GM21825 (cell line): ENCODE measurements around the gene TTL.
A peak's percentile ranks its signal among the peaks of the same experiment; 100 is the strongest.
"Not testable (repeated sequence)": the region's sequence is repeated elsewhere in the genome, so short reads cannot be mapped to it uniquely, and the experiment has no call there.

Source experiments
- ATAC-seq: cut with Tn5 transposase; IDR thresholded peaks from one replicate; pipeline ENCODE4 v1.9.1; 2021; ENCODE audit warnings: mild to moderate bottlenecking, moderate library complexity; ENCODE audit not compliant: unreplicated experiment

Gene TTL

DNA sequence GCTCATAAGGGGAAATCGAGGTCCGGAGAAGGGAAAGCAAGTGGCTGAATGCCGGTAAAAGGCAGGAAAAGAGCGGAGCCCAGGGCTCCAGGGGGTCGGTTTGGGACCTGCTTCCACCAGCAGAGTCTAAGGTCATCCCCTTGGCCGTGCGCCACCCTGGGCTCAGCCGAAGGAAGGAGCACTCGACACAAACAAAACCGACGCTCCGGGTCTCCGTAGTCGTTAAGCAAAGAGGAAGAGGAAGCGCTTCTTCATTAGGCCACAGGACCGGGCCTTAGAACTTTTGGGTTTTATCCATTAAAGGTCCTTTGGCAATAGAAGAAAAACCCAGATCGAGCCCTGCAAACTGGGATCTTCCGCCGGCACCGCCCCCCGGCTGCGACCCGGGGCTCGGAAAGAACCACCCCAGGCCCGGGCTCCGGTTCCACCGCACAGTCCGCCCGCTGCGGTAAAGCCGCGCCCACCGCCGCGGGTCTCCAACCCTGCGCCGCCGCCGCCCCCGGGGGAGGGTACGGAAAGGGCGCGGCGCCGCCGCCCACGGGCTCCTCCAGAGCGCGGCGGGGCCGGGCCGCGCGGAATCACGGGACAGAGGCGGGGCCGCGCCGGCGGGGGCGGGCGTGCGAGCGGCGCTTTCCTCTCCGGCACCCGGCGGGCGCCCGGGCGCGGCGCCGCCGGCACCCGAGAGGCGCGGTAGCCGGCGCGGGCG lies at the start of gene TTL:
Gene TTL, plus strand, starts transcription at position 629 of the 706 bp plus-strand sequence. CDS start 189 bp downstream, outside the sequence.
- ATAC-seq = peak; percentile 67

DNA sequence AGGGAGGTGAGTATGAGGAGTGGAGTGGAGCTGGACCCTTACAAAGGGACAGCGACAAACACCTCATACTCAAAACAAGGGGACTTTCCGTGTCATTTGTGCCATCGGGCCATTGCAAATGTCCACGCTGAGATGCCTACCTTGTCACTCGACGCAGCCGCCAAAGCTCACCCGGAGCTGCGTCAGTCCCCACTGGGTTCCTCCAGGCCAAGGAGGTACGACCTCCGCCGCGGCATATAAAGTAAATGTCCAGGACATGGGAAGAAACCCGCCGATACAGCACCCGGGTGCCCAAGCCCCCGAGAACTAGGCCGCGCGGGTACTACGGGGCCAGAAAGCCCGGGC lies 49.6 kb upstream of the TTL start:
- not testable (repeated sequence) for ATAC-seq

- peak; percentile 33 for ATAC-seq
Observed at GRCh38 chr2:112432735-112433479, 49.0 kb upstream of the TTL start.

DNA sequence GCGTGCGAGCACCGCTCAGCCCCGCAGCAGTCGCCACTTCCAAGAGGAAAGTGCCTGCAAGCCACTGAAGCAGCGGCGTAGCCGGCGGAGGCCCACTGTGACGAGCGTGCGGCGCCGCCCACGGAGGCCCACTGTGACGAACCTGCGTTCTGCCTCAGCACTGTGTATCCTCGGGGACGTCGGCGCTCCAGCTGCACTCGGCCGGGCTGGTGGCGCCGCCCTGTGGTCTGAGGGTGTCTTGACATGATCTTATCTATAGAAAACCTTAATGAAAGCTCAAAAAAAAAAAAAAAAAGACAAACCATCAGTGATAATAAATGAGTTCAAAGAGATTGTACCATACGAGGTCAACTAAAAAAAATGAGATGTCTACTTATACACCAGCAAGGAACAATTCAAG lies 48.5 kb upstream of the TTL start, which contains the start of gene RGPD8:
Gene RGPD8, minus strand, starts transcription at position 166 of the 400 bp plus-strand sequence. CDS start 192 bp downstream, outside the sequence.
- ATAC-seq = peak; percentile 98

DNA sequence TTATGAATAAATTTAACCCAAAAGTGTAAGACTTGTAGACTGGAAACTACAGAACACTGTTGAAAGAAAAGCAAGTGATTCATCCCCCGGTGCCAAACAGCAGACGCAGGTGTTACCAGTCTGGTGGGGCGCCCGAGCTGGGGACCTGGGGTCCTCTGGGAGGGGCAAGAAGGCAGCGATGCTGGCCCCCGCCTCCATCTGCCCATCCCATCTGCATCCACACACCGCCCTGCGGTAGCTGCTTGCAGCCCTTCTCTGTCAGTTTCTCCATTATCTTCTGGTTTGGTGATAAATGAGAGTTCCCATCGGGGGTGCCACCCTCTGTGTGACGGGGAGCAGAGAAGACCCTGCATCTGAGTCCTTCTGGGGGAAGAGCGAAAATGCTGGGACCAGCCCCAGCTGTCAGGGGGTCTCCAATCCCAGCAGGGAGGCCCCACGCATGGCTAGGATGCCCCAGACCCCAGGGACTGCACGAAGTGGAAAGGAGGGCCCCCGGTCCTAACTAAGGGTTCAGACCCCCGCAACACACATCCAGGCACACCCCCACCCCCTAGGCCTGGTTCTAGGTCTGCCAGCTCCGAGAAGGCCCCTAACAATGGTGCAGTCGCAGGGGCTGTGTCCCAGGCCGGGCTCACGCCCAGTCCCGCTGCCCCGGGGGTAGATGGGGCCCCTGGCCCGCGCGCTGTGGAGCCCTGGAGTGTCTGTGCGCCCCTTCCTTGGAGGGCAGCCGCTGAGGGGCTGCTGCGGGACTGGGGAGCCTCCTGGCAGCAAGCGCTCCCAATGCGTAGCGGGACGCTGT lies 47.8 kb upstream of the TTL start:
- no peak for ATAC-seq

DNA sequence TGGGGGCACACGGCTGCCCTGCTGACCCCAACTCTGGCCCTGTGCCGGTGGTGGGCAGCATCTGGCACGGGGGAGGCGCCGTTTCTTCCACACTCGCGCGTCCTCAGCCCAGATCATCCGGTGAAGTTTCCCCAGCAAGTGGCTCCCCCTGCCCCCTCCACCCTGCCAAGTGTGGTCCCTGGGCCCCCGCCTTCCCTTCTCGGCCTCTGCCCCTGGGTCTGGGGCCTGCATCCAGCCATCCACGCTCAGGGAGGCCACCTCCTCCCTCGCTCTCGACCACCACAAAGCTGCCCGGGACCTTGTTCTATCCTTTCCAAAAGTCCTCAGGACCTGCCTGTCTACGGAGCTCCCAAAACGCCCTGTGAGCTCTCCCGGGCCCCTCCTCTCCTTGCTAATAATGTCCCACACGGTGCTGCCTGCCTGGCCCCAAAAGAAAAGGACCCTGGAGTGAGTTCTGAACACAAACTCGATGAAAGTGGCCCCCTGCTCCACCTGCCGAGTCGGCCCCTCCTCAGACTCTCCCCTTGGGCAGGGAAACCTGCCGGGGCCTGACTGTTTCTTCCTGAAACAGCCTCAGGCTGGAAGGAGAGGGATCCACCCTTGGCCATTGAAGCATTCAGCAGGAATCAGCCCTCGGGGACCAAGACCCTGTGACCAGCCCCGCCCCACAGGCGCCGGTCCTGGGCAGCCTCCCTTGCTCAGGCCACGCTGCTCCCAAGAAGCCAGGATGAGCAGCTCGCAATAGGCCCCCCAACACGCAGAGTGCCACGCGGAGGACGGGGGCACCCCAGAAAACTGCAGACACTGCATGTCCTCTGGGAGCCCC lies 46.9 kb upstream of the TTL start:
- ATAC-seq = not testable (repeated sequence)

DNA sequence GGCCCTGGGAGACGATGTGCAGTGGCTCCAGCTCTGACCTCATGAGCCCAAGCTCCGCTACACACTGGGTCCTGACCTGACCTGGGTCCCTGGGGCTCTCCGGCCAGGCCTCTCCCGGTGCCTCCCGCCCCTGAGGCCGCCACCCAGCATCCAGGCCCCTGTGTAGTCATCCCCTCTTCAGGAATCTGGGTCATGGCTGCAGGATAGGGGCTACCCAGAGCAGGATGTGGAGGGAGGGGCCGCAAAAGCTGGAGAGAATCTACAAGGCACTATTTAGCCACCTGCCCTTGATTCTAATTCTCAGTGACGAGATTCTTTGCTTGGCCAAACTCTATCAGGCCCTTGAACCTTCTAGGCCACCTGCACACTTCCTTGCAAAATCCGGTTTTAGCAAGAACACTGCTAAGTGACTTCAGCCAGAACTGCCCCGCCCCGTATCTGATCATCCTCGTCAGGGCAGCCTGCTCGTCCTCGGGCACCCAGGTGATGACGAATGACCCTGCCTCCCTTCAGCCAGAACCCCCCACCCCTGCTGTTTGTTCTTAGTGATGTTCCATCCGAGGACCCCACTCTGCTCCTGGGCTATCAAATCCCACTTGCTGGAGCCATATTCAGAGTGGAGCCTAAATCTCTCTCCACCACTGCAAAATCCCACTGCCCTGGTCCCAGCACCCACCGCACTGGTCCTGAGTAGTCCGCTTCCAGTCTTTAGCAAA lies 46.1 kb upstream of the TTL start:
- ATAC-seq = not testable (repeated sequence)

DNA sequence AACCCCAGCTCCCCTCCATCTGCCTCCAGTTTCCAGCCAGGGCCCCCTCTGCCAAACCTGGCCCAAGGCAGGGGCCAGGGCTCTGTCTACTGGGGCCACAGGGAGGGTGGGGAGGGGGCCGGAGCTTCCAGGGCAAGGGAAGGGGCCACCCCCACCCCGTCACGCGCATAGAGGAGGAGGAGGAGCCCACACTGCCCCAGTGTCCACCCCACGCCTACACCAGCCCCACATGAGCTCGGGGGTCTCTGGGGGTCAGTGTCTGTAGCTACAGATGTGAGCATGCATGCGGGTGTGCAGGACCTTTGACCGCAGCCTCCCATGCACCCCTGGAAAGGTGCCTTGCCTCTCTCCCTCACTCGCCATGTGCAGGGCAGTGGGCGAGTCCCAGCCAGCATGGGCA lies 45.0 kb upstream of the TTL start:
- not testable (repeated sequence) for ATAC-seq

DNA sequence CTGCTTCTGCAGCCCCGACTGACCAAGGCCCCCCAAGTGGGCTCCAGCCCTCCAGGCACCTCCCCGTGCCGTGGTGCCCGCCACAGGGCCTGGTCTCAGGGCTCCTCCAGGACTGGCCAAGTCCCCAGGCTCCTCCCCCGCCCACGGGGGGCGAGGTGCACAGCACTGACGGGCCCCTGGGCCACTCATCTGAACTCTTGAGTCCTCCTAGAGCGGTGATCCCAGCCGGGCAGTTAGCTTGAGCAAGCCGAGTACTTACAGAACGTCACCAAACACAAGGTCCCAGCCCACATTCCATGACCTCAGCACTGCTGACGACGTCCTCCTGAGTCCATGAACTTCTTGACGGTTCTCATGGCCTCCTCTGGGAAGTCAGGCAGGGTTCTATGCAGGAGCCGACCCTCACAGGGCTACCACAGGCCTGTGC lies 44.5 kb upstream of the TTL start:
- ATAC-seq = not testable (repeated sequence)

GRCh38 chr2:112438603-112439261 lies 43.2 kb upstream of the TTL start:
- not testable (repeated sequence) for ATAC-seq

DNA sequence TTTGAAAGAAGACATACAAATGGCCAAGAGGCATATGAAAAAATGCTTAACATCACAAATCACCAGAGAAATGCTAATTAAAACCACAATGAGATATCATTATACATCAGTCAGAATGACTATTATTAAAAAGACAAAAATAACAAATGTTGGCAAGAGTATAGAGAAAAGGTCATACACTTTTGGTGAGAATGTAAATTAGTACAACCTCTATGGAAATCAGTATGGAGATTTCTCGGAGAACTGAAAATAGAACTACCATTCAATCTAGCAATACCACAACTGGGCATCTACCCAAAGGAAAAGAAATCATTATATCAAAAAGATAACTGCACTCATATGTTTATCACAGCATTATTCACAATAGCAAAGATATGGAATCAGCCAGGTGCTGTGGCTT lies 37.7 kb upstream of the TTL start:
- ATAC-seq = not testable (repeated sequence)

DNA sequence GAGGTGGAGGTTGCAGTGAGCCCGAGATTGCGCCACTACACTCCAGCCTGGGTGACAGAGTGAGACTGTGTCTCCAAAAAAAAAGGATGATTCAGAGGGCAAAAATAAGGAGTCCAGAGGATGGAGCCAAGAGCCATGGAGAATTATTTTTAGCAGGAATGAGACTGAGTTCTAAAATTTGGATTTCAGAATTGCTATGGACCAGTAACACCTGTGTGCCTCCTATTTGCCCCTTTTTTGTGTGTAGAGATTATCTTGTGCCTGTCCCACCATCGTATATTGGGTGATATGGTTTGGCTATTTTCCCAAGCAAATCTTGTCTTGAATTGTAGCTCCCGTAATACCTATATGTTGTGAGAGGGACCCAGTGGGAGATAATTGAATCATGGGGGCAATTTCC lies 32.1 kb upstream of the TTL start:
- no peak for ATAC-seq

GRCh38 chr2:112451317-112451716 lies 30.6 kb upstream of the TTL start:
- no peak for ATAC-seq

GRCh38 chr2:112454586-112454985 lies 27.4 kb upstream of the TTL start:
- no peak for ATAC-seq

- ATAC-seq = no peak
Observed at GRCh38 chr2:112459372-112459771, 22.6 kb upstream of the TTL start.

- no peak for ATAC-seq
Observed at GRCh38 chr2:112462178-112462577, 19.8 kb upstream of the TTL start.

DNA sequence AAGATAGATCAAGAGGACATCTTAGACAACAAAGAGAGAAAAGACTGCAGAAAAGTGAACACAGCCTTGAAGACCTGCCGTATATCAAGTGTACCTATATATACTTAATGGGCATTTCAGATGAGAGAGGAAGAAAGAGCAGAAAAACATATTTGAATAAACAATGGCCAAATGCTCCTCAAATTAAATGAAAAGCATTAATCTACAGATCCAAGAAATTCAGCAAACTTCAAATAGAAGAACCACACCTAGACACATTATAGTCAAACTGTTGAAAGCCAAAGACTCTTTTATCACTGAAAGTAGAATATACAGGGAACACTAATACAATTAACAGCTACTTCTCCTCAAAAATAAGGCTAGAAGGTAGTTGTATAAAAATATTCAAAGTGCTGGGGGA lies 18.7 kb upstream of the TTL start:
- ATAC-seq = no peak

DNA sequence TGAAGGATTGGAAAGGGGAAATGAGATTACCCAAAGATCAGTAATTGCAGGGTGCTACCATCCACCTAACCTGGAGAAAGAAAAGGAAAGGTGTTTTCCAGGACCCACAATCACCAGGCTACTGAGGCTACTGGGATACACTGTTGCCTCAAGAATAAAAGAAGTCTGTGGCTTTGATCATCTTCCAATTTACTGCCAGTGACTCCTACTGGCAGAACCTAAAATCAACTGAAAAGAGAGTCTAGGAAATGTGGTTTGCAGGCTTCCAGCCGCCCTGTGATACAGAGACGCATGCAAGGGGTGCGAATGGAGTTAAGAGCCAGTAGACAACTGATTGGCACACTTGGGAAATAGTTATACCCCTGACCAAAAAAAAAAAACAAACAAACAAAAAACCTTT lies 16.6 kb upstream of the TTL start:
- no peak for ATAC-seq

DNA sequence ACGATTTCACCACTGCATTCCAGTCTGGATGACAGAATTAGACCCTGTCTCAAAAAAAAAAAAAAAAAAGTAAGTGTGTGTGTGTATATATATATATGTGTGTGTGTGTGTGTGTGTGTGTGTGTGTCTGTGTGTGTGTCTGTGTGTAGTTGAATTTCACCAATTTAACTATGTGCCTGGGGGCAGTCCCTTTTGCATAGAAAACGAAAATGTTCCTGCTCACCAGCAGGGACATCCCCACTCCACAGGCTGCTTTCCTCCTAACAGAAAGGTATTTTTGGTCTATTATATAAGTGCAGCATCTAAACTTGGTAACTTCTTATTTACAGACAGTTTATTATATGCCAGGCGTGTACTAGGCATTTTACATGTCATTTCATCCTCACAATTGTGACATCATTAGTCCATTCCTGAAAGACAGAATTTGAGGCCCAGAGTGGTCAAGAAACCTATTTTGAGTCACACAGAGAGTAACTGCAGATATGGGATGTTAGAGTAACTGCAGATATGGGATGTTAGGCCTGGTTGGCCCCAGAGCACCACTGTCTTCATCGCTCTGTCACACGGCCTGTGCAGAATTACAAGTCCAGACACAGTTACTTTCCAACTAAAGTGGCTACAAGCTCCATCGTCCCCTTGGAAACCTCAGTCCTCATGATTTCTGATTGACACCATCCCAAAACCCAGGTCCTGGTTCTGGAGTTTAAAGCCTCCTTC lies 9.3 kb upstream of the TTL start:
- no peak for ATAC-seq
